Osteoblast (primary cell): ENCODE results near the gene KAZN. TPM values are rescaled to one million over a fixed set of nuclear protein-coding genes. Genes with fewer than 3 reads are reported as not detected.

Source experiments
- DNase-seq: peaks from one replicate; pipeline ENCODE4 v3.0.0; 2011; ENCODE audit warnings: low spot score, mixed read lengths; ENCODE audit not compliant: insufficient read length; ENCODE audit errors: missing footprints
- H2AFZ ChIP-seq: 2 replicates; pipeline ENCODE4 v1.6.0; 2011; ENCODE audit warnings: mild to moderate bottlenecking, low read length
- H3K27ac ChIP-seq: 2 replicates; pipeline ENCODE4 v1.5.1; 2011; ENCODE audit warnings: mild to moderate bottlenecking, low read depth, low read length, moderate library complexity
- H3K27me3 ChIP-seq: 2 replicates; pipeline ENCODE4 v1.6.0; 2012; ENCODE audit warnings: mild to moderate bottlenecking, control low read depth, inconsistent platforms, low read length, moderate library complexity; ENCODE audit not compliant: insufficient read depth
- H3K36me3 ChIP-seq: 2 replicates; pipeline ENCODE4 v1.5.1; 2011; ENCODE audit warnings: mild to moderate bottlenecking, low read length, control low read depth, moderate library complexity; ENCODE audit not compliant: insufficient read depth
- H3K4me1 ChIP-seq: 2 replicates; pipeline ENCODE4 v1.5.1; 2011; ENCODE audit warnings: mild to moderate bottlenecking, low read length, control low read depth, moderate library complexity; ENCODE audit not compliant: insufficient read depth
- H3K4me2 ChIP-seq: 2 replicates; pipeline ENCODE4 v1.6.0; 2011; ENCODE audit warnings: mild to moderate bottlenecking, low read length; ENCODE audit not compliant: insufficient read depth
- H3K4me3 ChIP-seq: fragments of 200-600 bp; sonication (generic); 3 replicates; pipeline ENCODE4 v1.5.1; 2012; ENCODE audit warnings: mild to moderate bottlenecking, low read length, inconsistent platforms; ENCODE audit not compliant: insufficient read depth
- H3K79me2 ChIP-seq: 2 replicates; pipeline ENCODE4 v1.6.0; 2012; ENCODE audit warnings: mild to moderate bottlenecking, low read length, control low read depth, inconsistent platforms; ENCODE audit not compliant: insufficient read depth
- H3K9me3 ChIP-seq: 2 replicates; pipeline ENCODE4 v1.5.1; 2011; ENCODE audit warnings: low read depth, low read length, control low read depth
- H4K20me1 ChIP-seq: 2 replicates; pipeline ENCODE4 v1.6.0; 2012; ENCODE audit warnings: mild to moderate bottlenecking, low read length, control low read depth; ENCODE audit not compliant: insufficient read depth
- CTCF ChIP-seq: IDR thresholded peaks from 2 replicates; pipeline ENCODE4 v1.5.1; 2011; ENCODE audit warnings: mild to moderate bottlenecking, low read depth, low read length, moderate library complexity; ENCODE audit errors: extremely low read depth
- total RNA-seq: library from RNA; depleted of rRNA; stranded (reverse); fragments of >200 nt; gene quantifications from 2 replicates; pipeline ENCODE4 v1.2.3, GENCODE V29; 2012

The KAZN gene
- total RNA-seq, 1 donor, result 9.0 TPM

- Histone ChIP-seq H3K27ac (no peak overlapping the region), H3K4me3 (no peak overlapping the region), H3K9me3 (no peaks in the 10 kb centered on the region), H3K4me2 (no peak overlapping the region), H3K27me3 (no peaks in the 10 kb centered on the region), H3K36me3 (no peaks in the 10 kb centered on the region), H3K79me2 (no peaks in the 10 kb centered on the region), H2AFZ (no peak overlapping the region), H4K20me1 (peaks cover 14% of the 10 kb centered on the region), H3K4me1 (no peaks in the 10 kb centered on the region)
- no peak for DNase-seq
- no peak for TF ChIP-seq CTCF
These were observed 414.3 kb downstream of the KAZN start for GRCh38 chr1:15012822-15013221.

- H3K4me3 ChIP-seq, result no peak overlapping the region
- H3K79me2 ChIP-seq, result no peaks in the 10 kb centered on the region
- no peak overlapping the region for H2AFZ ChIP-seq
- peaks cover 14% of the 10 kb centered on the region for H4K20me1 ChIP-seq
- H3K36me3 ChIP-seq, result no peaks in the 10 kb centered on the region
- H3K9me3 ChIP-seq, result no peaks in the 10 kb centered on the region
- H3K4me2 ChIP-seq, result no peak overlapping the region
- no peaks in the 10 kb centered on the region for H3K4me1 ChIP-seq
- H3K27ac ChIP-seq, result no peak overlapping the region
- no peak for DNase-seq
- TF ChIP-seq CTCF, result no peak
- no peaks in the 10 kb centered on the region for H3K27me3 ChIP-seq
These were observed 415.3 kb downstream of the KAZN start for GRCh38 chr1:15013767-15014166.

DNA sequence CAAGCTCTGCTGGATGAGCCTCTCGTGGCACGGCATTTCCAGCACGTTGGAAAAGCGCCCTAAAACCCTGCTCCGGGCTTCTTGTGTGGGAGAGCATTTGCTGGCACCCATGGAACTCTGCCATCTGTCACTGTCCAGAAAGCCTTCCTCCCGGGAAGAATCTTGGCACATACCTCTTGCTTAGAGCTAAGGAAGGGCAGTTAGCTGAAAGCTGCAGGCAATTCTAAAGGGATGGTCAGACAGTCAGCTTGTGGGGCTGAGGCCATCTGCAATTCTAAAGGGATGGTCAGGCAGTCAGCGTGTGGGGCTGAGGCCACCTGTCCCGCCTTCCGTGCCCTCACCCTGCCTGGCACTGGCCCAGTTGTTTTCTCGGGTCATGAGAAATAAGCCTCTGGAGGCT lies 416.0 kb downstream of the KAZN start:
- no peaks in the 10 kb centered on the region for H3K4me1 ChIP-seq
- H3K27me3 ChIP-seq, result no peaks in the 10 kb centered on the region
- no peak overlapping the region for H3K4me3 ChIP-seq
- peaks cover 17% of the 10 kb centered on the region for H4K20me1 ChIP-seq
- H3K9me3 ChIP-seq, result no peaks in the 10 kb centered on the region
- H3K27ac ChIP-seq, result no peak overlapping the region
- H3K79me2 ChIP-seq, result no peaks in the 10 kb centered on the region
- no peak overlapping the region for H2AFZ ChIP-seq
- no peak for TF ChIP-seq CTCF
- no peaks in the 10 kb centered on the region for H3K36me3 ChIP-seq
- no peak for DNase-seq
- no peak overlapping the region for H3K4me2 ChIP-seq

- H3K79me2 ChIP-seq, result no peaks in the 10 kb centered on the region
- H3K27ac ChIP-seq, result no peak overlapping the region
- H3K36me3 ChIP-seq, result no peaks in the 10 kb centered on the region
- no peak overlapping the region for H3K4me3 ChIP-seq
- DNase-seq, result no peak
- peaks cover 17% of the 10 kb centered on the region for H4K20me1 ChIP-seq
- H3K4me2 ChIP-seq, result no peak overlapping the region
- H3K9me3 ChIP-seq, result no peaks in the 10 kb centered on the region
- no peaks in the 10 kb centered on the region for H3K4me1 ChIP-seq
- H2AFZ ChIP-seq, result no peak overlapping the region
- H3K27me3 ChIP-seq, result no peaks in the 10 kb centered on the region
- no peak for TF ChIP-seq CTCF
These were observed 417.5 kb downstream of the KAZN start for GRCh38 chr1:15016001-15016400.
